Measurements from ENCODE around the gene DCD.
"Not testable (repeated sequence)": the region's sequence is repeated elsewhere in the genome, so short reads cannot be mapped to it uniquely, and the experiment has no call there.

Gene DCD, protein sequence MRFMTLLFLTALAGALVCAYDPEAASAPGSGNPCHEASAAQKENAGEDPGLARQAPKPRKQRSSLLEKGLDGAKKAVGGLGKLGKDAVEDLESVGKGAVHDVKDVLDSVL

DNA sequence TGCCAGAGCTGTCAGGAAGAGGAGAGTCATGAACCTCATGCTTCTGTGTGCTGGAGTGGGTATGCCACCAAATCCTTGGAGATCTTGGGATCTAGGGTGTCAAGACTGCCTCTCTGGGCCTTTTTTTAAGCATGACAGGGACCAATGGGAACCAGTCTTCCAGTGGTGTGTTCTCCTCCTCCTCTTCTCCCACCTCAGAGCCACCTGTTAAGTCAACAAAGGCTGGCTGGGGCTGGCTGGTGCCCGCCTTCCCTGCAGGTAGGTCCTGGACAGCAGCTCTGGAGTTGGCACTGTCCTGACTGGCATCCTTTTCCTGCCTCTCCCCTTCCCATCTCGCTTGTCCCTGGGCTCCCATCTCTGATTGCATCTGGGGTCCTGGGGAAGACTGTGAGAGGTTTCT lies at the start of gene DCD:
Gene DCD, minus strand, starts transcription at position 101 of the 400 bp plus-strand sequence. Its CDS starts 62 bp downstream, at position 39.
- no peak for DNase-seq

DNA sequence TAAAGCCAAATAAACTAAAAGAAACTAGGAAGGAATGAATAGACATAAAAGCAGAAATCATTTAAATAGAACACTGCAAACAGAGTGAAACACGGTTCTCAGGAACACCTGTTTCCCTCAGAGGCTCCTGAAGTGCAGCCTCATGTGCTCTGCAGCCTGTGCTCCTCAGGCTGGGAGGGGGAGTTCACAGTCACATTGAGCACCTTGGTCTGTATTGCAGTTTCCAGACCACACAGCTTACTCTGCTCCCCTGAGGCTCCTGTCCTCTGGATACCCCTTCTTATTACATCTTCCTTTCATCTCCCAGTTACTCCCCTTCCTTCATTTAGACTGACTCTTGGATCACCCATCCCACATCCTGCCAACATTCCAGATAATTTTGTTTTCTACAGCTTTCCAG lies 49.7 kb upstream of the DCD start:
- no peak for DNase-seq

DNA sequence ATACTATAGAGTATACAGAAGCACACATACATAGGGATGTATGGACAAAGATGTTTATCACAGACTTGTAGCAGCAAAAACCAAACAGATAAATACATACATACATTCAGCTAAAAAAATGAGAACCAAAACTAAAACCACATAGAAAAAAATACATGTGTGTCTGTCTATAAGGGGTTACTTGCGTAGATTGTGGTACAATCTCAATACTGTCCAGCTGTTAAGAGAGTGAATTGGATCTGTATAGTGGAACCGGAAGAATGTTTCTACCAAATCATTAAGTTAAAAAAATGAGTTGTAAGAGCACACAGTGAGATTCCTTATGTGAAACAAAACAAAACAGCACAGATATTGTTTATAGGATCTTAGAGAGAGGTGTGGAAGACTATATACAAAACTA lies 44.2 kb upstream of the DCD start:
- no peak for DNase-seq

DNA sequence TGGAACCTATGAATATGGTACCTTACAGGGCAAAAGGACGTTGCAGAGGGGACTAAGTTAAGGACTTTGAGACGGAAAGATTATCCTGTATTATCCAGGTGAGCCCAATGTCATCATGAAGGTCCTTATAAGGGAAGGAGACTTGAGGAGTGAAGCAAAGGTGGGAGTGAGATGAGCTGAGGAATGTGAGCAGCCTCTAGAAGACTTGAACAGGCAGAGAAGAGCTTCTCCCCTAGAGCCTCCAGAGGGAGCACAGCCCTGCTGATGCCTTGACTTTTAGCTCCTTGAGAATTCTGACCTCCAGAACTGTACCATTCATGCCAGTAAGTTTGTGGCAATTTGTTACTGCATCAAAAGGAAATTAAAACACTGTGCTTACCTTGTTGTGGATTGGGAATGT lies 41.8 kb upstream of the DCD start:
- DNase-seq: no peak

DNA sequence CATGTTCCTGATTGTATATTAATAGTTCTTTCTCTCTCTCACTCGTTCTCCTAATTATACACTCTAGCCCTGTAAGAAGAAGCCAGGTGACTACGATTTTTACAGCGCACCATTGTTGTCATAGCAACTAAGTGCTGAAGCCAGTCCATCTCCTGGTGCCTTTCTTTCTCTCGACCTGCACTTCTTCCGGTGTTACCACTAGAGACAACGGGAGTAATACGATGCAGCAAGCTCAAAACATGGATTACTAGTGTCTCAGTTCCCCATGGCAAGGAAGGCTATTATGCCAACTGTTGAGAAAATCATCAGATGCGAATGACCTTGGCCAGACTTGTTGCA lies 40.8 kb upstream of the DCD start:
- DNase-seq: no peak

DNA sequence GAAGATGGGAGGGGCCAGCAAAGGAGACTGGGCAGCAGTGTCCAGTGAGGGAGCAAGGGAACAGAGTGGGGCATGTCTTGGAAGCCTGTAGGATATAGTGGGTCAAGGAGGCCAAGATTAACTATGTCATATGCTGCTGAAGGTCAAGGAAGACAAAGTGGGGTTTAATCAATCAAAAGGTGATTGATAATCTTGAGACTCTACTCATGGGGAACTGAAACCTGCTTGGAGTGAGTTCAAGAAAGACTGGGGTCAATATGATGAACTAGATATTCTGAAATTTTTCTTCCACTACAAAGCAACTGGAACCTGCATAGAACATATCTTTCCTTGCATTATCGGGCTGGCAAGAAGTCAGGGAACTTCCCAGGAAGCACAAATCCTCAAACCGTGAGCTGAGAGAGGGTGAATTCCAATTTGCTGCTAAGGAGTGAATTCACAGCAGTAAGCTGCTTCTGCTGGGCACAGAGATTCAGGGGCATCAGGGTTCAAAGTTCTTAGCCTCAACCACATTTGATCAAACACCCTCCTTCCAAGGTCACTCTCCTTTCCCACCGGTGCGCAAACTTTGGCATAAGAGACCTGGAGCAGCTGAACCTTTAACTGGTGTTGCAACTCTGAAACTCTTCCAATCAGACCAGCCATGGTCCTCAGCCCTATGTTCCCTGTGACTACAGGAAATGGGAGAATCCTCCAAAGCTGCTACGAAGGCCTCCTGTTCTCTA lies 40.3 kb upstream of the DCD start:
- DNase-seq: no peak

DNA sequence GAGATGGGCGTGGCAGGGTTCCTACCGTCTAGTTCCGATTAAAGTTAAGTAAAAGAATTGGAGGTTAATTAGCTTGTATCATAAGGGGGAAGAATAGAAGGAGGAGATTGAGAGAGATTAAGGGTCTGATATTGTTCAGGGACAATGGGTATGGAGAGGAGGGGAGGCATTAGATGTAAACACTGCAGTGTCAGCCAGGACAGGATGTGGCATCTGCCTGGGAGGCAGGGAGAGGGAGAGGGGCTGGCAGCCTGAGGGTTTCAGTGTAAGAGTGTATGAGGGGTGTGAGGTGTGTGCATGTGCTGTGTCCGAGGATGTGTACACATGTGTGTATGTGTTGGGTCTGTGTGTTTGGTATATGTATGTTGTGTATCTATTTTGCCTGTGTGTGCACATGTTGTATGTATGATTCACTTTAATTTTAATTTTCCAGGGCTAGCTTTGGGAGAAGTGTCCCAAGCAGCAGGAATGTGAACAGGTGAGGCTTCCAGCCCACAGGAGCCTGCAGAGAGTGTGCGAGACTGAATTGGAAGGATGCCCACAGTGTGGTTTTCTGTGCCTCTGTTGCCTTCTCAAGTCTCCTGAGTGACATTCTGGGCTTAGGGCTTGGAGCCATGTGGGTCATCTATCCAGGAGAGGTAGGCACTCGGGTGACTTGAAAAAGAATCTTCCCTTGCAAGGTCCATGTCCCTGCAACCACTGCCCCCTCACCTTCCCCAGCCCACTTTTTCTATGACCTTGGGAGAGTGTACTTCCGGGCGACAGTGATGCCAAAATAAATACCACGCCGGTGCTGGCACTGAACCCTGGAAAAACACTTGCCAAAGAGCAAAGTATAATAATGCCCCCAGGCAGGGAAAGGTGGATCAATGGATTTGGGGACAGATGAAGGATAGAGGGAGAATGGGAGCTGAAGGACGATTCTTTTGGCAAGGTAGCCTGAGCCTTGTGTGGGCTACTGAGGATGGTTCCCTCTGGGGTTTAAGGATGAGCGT lies 36.8 kb upstream of the DCD start:
- DNase-seq: peak; percentile 82

DNA sequence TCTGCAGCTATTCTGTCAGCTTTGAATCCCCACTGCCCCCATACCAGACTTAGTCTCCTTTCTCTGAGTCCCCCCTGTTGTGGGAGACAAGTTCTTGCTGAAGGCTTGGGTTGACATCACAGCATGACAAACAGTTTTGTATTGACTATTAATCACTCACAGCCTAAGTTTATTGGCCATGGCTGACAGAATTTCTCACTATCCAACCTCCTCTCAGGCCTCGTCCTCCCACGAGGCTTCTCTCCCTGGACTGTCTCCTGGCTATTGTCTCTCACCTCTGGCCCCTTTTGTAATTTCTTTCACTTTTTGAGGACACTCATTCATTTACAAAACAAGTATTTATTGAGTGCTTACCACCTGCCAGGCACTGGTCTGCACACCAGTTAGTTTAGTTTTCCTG lies 35.2 kb upstream of the DCD start:
- peak; percentile 71 for DNase-seq

DNA sequence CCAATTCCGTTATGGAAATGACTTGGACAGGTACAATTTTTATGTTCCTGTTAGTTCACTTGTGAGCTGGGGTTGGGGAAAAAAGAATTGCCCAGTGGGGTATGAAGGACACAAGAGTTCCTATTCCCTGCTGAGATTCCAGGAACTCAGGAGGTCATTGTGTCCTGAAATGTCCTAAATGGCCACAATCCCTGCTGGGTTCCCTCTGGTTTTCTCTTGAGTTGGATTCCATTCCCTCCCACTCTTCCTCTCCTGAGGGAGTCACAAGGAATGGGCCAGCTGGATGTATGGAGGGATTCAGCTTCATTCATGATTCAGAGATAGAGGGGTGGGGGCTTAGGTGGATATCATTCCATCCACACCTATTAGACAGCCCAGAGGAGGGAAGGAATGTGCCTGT lies 34.5 kb upstream of the DCD start:
- DNase-seq: no peak

DNA sequence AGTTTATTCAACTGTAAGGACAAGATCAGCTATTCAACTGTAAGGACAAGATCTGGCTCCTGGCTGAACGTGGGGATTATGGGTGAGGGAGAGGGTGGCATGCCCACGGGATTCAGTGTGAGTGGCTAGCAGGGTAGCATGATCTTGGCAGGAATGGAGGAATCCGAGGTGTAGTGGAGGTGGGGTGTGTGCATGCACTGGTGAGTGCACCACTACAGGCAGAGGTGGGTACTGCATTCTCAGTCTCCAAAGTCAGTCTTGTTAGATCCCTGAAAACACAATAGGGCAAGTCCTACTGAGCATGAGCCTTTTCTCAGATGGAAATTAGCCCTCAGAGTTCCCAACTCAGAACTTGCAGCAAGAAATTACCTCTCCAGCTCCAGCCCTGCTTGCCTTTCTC lies 32.2 kb upstream of the DCD start:
- DNase-seq: no peak

DNA sequence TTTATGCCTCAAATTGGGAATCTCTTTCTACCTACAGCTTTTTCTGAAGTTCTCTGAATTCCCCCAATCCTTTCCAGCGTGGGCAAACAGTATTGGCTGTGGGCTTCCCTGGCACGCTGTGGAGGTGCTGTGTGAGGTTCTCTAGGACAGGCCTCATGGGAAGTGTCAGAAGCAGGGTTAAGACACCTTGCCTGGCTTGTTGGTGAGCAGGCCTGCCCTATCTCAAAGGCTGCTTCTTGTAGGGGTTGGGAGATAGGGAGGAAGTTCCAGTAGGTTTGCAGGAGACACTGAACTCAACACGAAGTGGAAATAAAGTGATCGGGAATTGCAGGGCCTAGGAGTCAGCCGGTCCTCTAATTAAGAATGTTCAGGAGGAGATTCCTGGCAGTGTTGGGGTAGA lies 30.0 kb upstream of the DCD start:
- no peak for DNase-seq

DNA sequence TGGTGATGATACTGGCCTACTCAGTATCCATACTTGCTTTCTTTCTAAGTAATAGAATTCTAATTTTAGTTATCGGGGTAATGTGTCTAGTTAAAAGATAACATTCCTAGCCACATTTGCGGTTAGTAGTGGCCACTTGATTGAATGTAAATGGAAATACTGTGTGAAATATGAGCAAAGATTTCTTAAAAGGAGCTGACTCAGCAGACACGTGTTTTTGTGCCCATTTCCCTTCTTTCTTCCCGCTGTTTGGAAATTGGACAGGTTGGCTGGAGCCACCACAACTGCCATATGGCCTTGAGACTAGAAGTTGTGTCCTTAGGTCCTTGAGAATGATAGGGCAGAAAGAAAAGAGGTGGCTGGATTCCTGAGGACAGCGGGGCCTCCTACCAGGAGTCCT lies 19.8 kb upstream of the DCD start:
- no peak for DNase-seq

DNA sequence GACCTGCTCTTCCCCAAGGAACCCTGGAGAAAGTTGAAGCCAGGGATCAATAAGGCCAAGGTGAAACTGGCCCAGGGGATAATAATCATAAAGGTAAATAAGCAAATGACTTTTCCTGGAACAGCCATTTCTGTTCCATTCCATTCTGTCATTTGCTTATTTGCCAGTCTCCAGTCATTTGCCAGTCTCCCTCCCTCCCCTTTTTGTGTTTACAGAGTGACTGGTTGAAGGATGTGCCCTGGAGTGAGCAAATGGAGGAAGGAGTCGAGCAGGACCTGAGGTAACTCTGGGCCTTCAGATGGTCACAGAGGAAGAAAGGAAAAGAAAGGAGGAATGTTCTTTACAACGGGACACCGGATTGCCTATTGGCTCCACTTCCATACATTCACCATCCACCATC lies 17.8 kb upstream of the DCD start:
- no peak for DNase-seq

DNA sequence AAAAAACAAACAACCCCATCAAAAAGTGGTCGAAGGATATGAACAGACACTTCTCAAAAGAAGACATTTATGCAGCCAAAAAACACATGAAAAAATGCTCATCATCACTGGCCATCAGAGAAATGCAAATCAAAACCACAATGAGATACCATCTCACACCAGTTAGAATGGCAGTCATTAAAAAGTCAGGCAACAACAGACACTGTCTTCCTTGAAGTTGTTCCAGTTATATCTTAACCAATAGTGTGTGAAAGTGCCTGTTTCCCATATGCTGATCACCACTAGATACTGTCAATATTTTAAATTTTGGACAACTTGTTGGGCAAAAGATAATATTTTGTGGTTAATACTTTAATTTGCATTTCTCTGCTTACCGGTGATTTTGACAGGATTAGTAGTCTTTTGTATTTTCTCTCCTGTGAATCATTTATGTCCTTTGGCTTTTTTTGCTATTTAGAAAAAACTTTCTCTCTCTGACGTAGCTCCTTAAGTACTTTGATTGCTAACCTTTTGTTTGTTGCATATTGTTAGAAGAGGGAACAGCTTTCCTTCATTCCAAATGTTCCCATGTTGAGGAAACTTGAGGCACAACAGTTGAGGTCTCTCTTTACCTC lies 17.0 kb upstream of the DCD start:
- DNase-seq: not testable (repeated sequence)

DNA sequence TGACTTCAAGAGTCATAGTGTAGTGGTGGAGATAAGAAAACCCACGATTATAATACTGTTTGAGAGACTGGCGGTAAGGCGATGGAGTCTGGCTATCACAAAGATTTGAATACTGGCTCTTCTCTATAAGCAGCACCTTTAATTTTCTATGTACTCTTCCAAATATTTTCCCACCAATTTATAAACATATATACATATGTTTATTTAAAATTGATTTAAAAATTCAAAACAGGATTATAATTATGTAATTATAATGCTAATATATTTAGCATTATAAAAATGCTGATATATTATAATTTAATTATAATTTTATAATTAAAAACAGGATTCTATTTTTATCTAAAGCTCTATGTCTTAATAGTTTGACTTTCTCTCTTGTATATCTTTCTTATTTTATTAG lies 15.4 kb upstream of the DCD start:
- DNase-seq: no peak

DNA sequence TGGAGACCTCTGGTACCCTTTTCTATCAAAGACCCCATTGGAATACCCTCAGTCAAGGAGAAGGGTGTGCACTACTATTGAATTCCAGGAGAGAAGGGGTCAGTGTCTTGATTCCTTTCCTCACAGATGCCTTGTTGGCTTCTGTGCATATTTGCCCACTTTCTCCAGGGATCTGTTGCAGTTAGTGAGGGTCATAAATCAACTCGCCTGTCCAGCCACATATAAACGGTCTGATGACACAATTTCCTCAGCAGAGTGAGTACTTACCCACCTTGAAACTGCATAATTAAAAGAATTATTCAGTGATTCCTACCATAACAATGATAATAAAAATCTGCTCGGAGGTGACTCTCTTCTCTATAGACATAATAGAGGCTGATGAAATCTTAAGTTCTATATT lies 13.9 kb upstream of the DCD start:
- DNase-seq: no peak

DNA sequence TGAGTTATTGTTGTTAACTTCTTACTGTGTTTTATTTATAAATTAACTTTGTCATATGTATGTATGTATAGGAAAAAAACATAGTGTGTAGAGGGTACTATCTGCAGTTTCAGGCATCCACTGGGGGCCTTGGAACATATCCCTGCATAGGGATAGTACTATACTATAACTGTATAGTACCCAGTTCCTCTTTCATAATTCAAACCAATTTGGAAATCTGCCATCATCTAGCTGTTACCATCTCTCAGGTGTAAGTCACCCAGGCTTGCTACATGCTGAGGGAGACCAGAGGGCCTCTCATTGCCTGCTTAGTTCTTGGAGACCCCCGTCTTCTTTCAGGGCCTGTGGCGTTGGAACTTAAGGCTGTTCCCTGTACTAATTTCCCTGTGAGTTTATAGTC lies 12.9 kb upstream of the DCD start:
- no peak for DNase-seq

DNA sequence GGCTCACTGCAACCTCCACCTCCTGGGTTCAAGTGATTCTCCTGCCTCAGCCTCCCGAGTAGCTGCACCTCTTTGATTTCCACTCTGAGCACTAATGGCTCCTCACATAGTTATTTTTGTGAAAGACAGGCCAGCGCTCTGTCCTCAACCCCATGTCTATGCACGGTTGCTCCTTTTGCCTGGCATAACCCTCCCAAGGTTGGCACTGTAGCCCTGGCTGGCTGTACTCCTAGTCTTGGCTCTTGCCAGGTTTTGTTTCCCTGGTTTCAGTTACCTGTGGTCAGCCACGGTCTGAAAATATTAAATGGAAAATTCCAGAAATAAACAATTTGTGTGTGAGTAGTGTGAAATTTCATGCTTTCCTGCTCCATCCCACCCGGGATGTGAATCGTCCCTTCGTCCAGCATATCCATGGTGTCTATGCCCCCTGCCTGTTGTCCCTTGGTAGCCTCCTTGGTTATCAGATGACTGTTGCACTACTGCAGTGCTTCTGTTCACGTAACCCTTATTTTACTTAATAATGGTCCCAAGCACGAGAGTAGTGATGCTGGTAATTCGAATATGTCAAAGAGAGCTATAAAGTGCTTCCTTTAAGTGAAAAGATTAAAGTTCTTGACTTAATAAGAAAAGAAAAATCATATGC lies 12.3 kb upstream of the DCD start:
- DNase-seq: no peak

DNA sequence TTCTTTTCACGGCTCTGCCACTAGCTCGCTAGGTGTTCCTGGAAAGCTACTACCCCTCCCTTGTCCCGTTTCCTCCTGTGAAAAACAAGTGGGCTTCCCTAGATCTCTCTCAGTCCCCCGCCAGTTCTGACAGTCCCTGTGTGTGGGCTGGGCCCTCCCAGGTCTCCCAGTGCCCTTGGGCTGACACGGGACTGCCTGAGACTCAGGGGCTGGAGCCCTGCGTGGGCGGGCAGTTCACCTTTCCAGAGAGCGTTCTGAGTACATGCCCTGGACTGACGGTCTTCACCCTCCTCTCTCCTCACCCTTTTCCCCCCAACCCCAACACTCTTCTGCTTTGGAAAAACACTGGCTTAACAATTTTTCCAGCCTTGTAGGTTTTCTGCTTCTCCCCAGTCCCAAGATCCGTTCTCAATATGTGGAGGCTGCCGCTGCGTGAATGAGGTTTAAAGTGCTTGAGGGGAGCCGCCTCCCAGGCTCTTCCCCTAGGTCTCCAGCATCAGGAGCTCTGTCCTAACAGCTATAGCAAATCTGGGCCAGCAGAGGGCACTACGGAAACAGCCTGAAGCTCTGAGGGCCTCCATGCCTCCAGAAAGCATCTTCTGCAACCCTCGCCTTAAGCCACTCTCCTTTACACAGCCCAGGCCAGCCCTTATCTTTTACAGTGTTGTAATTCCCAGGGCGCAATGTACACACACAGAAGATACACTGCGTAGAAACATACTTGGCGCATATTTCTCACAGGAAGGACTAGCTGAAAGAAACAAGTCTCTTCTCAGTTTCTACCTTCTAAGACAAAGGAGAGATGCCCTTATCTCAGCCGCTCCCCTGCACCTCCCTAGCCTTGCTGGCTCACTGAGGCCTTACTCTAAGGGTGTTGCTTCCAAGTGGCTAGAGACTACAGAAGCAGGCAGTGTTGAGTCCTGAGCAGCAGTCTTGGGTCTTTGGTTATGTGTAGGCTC lies 10.4 kb upstream of the DCD start:
- peak; percentile 31 for DNase-seq

DNA sequence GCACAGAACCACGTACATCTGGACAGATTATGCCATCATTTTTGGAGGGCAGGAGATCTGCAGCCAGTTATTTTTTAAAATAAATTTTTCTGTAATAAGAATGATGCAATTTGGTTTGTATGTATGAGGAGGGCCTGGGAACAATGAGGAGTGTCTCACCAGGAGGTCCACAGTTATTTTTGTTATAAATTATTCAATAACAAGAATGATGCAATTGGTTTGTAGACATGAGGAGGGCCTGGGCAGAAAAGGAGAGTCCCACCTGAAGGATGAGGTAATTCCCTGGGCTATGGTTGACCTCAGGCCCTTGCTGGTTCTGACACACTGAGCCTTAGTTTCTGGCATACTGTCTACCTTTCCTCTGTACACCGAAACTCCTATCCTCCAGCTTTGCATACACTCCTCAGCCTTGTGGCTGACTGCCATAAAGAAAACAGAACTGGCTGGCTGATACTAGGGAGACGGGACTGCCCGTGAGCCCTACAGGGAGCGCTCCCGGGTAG lies 9.0 kb upstream of the DCD start:
- DNase-seq: no peak

DNA sequence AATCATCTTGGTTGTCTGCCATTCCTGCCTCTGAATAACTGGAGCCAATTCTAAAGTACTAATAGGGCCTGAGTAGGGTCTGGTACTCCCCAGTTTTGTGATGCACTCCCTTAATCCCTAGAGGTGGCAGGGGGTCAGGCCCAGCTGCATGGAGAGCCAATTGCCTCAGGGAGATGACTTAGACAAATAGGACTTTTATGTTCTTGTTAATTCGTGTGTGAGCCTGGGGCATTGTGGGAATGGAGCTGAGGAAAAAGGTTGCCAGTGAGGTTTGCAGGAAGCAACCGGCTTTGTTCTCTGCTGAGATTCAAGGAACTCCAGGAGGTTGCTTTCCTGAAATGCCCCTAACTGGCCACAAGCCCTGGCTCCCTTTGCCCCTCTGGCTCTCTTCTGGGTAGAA lies 6.8 kb upstream of the DCD start:
- DNase-seq: no peak

DNA sequence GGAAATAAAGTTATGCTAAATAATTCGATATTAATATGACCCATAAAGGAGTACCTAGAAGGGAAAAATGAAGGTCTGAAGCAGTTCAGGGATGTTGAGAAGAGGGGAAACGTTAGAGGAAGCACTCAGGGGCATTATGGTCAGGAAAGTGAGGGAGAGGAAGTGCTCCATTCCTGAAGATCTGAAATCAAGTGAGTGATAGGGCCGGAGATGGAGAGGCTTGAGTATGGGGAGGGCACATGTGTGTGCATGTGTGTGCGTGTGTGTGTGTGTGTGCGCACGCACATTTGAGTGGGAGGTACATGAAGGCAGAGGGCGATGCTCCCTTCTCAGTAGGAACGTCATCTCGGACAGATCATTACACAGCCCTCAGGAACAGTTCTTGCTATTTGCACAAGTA lies 4.9 kb upstream of the DCD start:
- DNase-seq: no peak
